Choroid plexus epithelial cell (primary cell): ENCODE measurements around the gene NAGS.
"Not testable (repeated sequence)": the region's sequence is repeated elsewhere in the genome, so short reads cannot be mapped to it uniquely, and the experiment has no call there.

Experiments used
- DNase-seq: peaks from one replicate; pipeline ENCODE4 v3.0.0-alpha.2; 2010; ENCODE audit warnings: low read depth
- H3K4me3 ChIP-seq: 2 replicates; pipeline ENCODE4 v1.5.1; 2011; ENCODE audit warnings: low read depth, mild to moderate bottlenecking, control low read depth, low read length, moderate library complexity
- CTCF ChIP-seq: conservative IDR thresholded peaks from 2 replicates; pipeline ENCODE4 v1.5.1; 2011; ENCODE audit warnings: low read depth, mild to moderate bottlenecking, control low read depth, inconsistent platforms, low read length, moderate library complexity

Gene NAGS

DNA sequence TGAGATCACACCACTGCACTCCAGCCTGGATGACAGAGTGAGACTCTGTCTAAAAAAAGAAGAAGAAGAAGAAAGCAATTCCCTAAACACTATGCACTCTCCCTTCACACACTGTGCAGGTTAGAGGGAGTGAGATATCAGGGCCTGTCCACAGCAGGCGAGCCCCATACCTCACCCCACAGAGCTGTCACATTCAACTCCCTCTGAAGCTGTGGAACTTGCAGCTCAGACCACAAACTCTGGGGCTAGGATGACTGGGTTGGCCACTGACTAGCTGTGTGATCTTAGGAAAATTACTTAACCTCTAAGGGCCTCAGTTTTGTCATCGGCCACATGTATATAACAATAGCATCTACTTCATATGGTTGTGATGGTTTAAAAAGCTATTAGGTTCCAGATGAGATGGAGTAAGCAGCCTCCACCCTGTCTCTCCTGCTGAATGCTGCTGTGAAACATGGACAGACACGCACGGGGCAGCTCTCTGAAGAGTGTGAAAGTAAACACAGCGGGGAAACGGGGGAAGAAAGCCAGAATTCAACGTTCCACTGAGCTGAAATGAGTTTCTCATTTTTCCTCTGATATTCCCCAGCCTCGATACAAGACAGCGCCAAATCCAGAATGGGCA is 37.1 kb upstream of the NAGS start:
- no peak for DNase-seq
- TF ChIP-seq CTCF = no peak
- peak overlapping the region; percentile 14 for H3K4me3 ChIP-seq

GRCh38 chr17:43970366-43970765 is 34.1 kb upstream of the NAGS start:
- no peak overlapping the region for H3K4me3 ChIP-seq
- no peak for DNase-seq
- TF ChIP-seq CTCF = no peak

GRCh38 chr17:43971436-43971835 is 33.0 kb upstream of the NAGS start:
- H3K4me3 ChIP-seq, DNase-seq: not testable (repeated sequence)

GRCh38 chr17:43972444-43973212 is 31.8 kb upstream of the NAGS start:
- not testable (repeated sequence) for H3K4me3 ChIP-seq, DNase-seq

GRCh38 chr17:43974382-43975266 is 29.8 kb upstream of the NAGS start:
- TF ChIP-seq CTCF = no peak
- DNase-seq = no peak

DNA sequence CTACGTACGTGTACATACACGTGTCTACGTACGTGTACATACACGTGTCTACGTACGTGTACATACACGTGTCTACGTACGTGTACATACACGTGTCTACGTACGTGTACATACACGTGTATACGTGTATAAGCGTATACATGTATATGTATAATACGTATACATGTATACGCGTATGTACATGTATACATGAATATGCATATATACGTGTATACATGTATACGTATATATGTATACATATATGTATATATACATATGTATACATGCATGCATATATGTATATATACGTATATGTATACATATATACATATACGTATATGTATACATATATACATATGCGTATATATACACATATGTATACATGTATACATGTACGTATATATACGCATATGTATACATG is 28.5 kb upstream of the NAGS start:
- H3K4me3 ChIP-seq = no peak overlapping the region
- TF ChIP-seq CTCF = no peak
- no peak for DNase-seq

More at GRCh38 chr17:43974382-43975266, 29.8 kb upstream of the NAGS start:
- no peak overlapping the region for H3K4me3 ChIP-seq

- no peak for DNase-seq
- H3K4me3 ChIP-seq = no peak overlapping the region
- no peak for TF ChIP-seq CTCF
Observed at GRCh38 chr17:43976963-43977837, 27.2 kb upstream of the NAGS start.
